SK-N-MC (cell line): ENCODE measurements around the gene CCL25.

Experiments
- EZH2 ChIP-seq: fragments of 200-600 bp; sonication (generic); IDR thresholded peaks from one replicate; pipeline ENCODE4 v1.6.1; 2017; ENCODE audit warnings: antibody characterized with exemption
- POLR2AphosphoS5 ChIP-seq: IDR thresholded peaks from 2 replicates; pipeline ENCODE4 v1.6.1; 2012; ENCODE audit warnings: mild to moderate bottlenecking, low read depth, low read length, borderline replicate concordance

GRCh38 chr19:8090950-8091349 lies 38.4 kb downstream of the CCL25 start:
- TF ChIP-seq POLR2AphosphoS5 (no peak), EZH2 (no peak)
